Thyroid gland (tissue), 4 donors: ENCODE data around the gene MPHOSPH6. TPM values are rescaled to one million over a fixed set of nuclear protein-coding genes. Genes with fewer than 3 reads are reported as not detected.

Experiments
- small RNA-seq: library from RNA; depleted of rRNA; stranded (forward); fragments of <200 nt; gene quantifications from one replicate; pipeline ENCODE3, GENCODE V24; 2016
- total RNA-seq, 4 donors: library from RNA; depleted of rRNA; stranded (reverse); fragments of >200 nt; gene quantifications; one replicate each; pipeline ENCODE4 v1.2.3, GENCODE V29; 2016

The MPHOSPH6 gene
- total RNA-seq, 4 donors from 2014 or later: 29.1 to 41.0 (median 34.3) TPM

Small RNA genes within 50 kb of the gene (small RNA-seq; reads per million reads assigned to genes)
- gene RN7SKP190: not detected

Other genes starting within 250 kb of the MPHOSPH6 start
- 1 to 10 TPM; 4.3 to 8.8 (median 8.0) TPM for gene SDR42E1, start 158.8 kb downstream of the MPHOSPH6 start, total RNA-seq
- gene HSD17B2, start 135.0 kb downstream of the MPHOSPH6 start, total RNA-seq: not detected